H1 (cell line): ENCODE data around the gene ARFRP1. TPM values are rescaled to one million over a fixed set of nuclear protein-coding genes. Genes with fewer than 3 reads are reported as not detected.

ENCODE experiments used
- CTCF ChIA-PET: fragments of 300-600 bp; sonication (Branson Sonifier 250); formaldehyde crosslinking; loops from one replicate; lab custom pipeline; 2021; ENCODE audit not compliant: partially characterized antibody; lab: Charles Lee
- POLR2A ChIA-PET: fragments of 300-600 bp; sonication (Branson Sonifier 250); formaldehyde crosslinking; loops from one replicate; lab custom pipeline; 2021; ENCODE audit warnings: inconsistent platforms; ENCODE audit not compliant: partially characterized antibody; lab: Charles Lee
- DNase-seq, 2 experiments: peaks; one replicate each; pipeline versions ENCODE4 v3.0.0 to v3.0.0-alpha.2; 2010 to 2022; ENCODE audit warnings: low spot score in 2 of 2, low read depth in 1 of 2, mixed read lengths in 1 of 2
- FAIRE-seq: peaks from 2 replicates; lab custom pipeline; 2011; peaks lifted over from hg19 to GRCh38; lab: Jason Lieb, UNC
- H2AFZ ChIP-seq: 2 replicates; pipeline ENCODE4 v1.8.1; 2012; ENCODE audit warnings: low read length, inconsistent platforms
- H2AK5ac ChIP-seq: 2 replicates; pipeline ENCODE4 v1.6.1; 2013; ENCODE audit warnings: low read depth, low read length
- H2BK120ac ChIP-seq: replicated peaks from 2 replicates; pipeline ENCODE3; 2013; ENCODE audit warnings: low read depth, low read length, inconsistent platforms
- H2BK12ac ChIP-seq: 2 replicates; pipeline ENCODE4 v1.6.1; 2013; ENCODE audit warnings: low read depth, low read length
- H2BK15ac ChIP-seq: 2 replicates; pipeline ENCODE4 v1.6.1; 2013; ENCODE audit warnings: low read length
- H2BK20ac ChIP-seq: 2 replicates; pipeline ENCODE4 v1.6.1; 2013; ENCODE audit warnings: low read length
- H2BK5ac ChIP-seq: 2 replicates; pipeline ENCODE4 v1.6.1; 2013; ENCODE audit warnings: low read depth, low read length
- H3K14ac ChIP-seq: 2 replicates; pipeline ENCODE4 v1.6.1; 2013; ENCODE audit warnings: inconsistent platforms; ENCODE audit not compliant: insufficient read length
- H3K18ac ChIP-seq: 2 replicates; pipeline ENCODE4 v1.6.1; 2013; ENCODE audit warnings: low read length; ENCODE audit errors: extremely low read depth
- H3K23ac ChIP-seq: 2 replicates; pipeline ENCODE4 v1.6.1; 2013; ENCODE audit warnings: inconsistent platforms; ENCODE audit not compliant: insufficient read length
- H3K23me2 ChIP-seq: 2 replicates; pipeline ENCODE4 v1.6.1; 2013; ENCODE audit warnings: low read depth, low read length
- H3K27ac ChIP-seq: 2 replicates; pipeline ENCODE4 v1.6.1; 2011; ENCODE audit warnings: low read depth, low read length, inconsistent platforms
- H3K27me3 ChIP-seq, 4 experiments: replicated peaks in 1 of 4; 1 replicate in 1 of 4; 2 replicates in 3 of 4; pipeline versions ENCODE4 v1.6.1 to v1.8.1; 2011 to 2013; ENCODE audit warnings: low read length in 3 of 4, mild to moderate bottlenecking in 3 of 4, inconsistent platforms in 2 of 4, mixed read lengths in 2 of 4, moderate library complexity in 1 of 4; ENCODE audit not compliant: control insufficient read depth in 3 of 4, insufficient read depth in 3 of 4; ENCODE audit errors: extremely low read depth in 1 of 4
- H3K36me3 ChIP-seq, 4 experiments: 2 replicates each; pipeline versions ENCODE4 v1.6.1 to v1.8.1; 2011 to 2013; ENCODE audit warnings: mild to moderate bottlenecking in 4 of 4, low read length in 3 of 4, moderate library complexity in 2 of 4, control low read depth in 1 of 4, inconsistent platforms in 1 of 4; ENCODE audit not compliant: insufficient read depth in 4 of 4, control insufficient read depth in 2 of 4
- H3K4ac ChIP-seq: replicated peaks from 2 replicates; pipeline ENCODE3; 2013; ENCODE audit warnings: low read length, low read depth, mixed read lengths, inconsistent platforms; ENCODE audit not compliant: insufficient read length
- H3K4me1 ChIP-seq, 4 experiments: replicated peaks in 1 of 4; 1 replicate in 1 of 4; 2 replicates in 3 of 4; pipeline versions ENCODE4 v1.6.1 to v1.8.1; 2011 to 2013; ENCODE audit warnings: low read length in 3 of 4, inconsistent platforms in 2 of 4, mixed read lengths in 1 of 4; ENCODE audit not compliant: insufficient read depth in 4 of 4, control insufficient read depth in 3 of 4
- H3K4me2 ChIP-seq, 2 experiments: 2 replicates each; pipeline versions ENCODE4 v1.6.1 to v1.8.1; 2011 to 2013; ENCODE audit warnings: low read depth in 2 of 2, low read length in 2 of 2, control low read depth in 1 of 2, inconsistent platforms in 1 of 2, mild to moderate bottlenecking in 1 of 2; ENCODE audit not compliant: insufficient read depth in 1 of 2
- H3K4me3 ChIP-seq, 4 experiments: fragments of 200-600, 300-600 bp in 1 of 4; sonication (generic), shearing (Covaris generic), sonication (Bioruptor Twin) in 1 of 4; 2 replicates each; pipeline versions ENCODE4 v1.5.1 to v1.8.1; 2011 to 2016; ENCODE audit warnings: low read length in 4 of 4, low read depth in 3 of 4, control low read depth in 2 of 4, inconsistent platforms in 2 of 4, mild to moderate bottlenecking in 2 of 4, mixed read lengths in 1 of 4, moderate library complexity in 1 of 4; ENCODE audit not compliant: insufficient read depth in 2 of 4; ENCODE audit errors: extremely low read depth in 1 of 4
- H3K56ac ChIP-seq: replicated peaks from 2 replicates; pipeline ENCODE3; 2013; ENCODE audit warnings: low read depth, mild to moderate bottlenecking, mixed read lengths, low read length, inconsistent platforms; ENCODE audit not compliant: insufficient read length
- H3K79me1 ChIP-seq: 2 replicates; pipeline ENCODE4 v1.6.1; 2013; ENCODE audit warnings: low read depth, low read length, control low read depth
- H3K79me2 ChIP-seq, 2 experiments: 2 replicates each; pipeline versions ENCODE4 v1.6.1 to v1.8.1; 2012 to 2013; ENCODE audit warnings: low read length in 2 of 2, mild to moderate bottlenecking in 2 of 2, inconsistent platforms in 1 of 2; ENCODE audit not compliant: insufficient read depth in 2 of 2, control insufficient read depth in 1 of 2
- H3K9ac ChIP-seq, 4 experiments: replicated peaks in 1 of 4; 1 replicate in 1 of 4; 2 replicates in 3 of 4; pipeline versions ENCODE4 v1.6.1 to v1.8.1; 2011 to 2013; ENCODE audit warnings: low read depth in 3 of 4, low read length in 3 of 4, control low read depth in 2 of 4, mild to moderate bottlenecking in 2 of 4, moderate library complexity in 2 of 4, inconsistent platforms in 1 of 4; ENCODE audit errors: extremely low read depth in 1 of 4
- H3K9me3 ChIP-seq, 2 experiments: 2 replicates each; pipeline versions ENCODE4 v1.6.1 to v1.8.1; 2012 to 2013; ENCODE audit warnings: mild to moderate bottlenecking in 2 of 2, moderate library complexity in 2 of 2, control low read depth in 1 of 2, inconsistent platforms in 1 of 2, low read depth in 1 of 2, low read length in 1 of 2, mixed read lengths in 1 of 2; ENCODE audit not compliant: insufficient read depth in 2 of 2
- H4K20me1 ChIP-seq, 2 experiments: replicated peaks in 1 of 2; 2 replicates each; pipeline versions ENCODE3 to v1.8.1; 2011 to 2013; ENCODE audit warnings: inconsistent platforms in 2 of 2, low read length in 2 of 2, mild to moderate bottlenecking in 1 of 2; ENCODE audit not compliant: insufficient read depth in 2 of 2, control insufficient read depth in 1 of 2
- H4K5ac ChIP-seq: 2 replicates; pipeline ENCODE4 v1.6.1; 2013; ENCODE audit warnings: low read length, low read depth, mixed read lengths, inconsistent platforms; ENCODE audit not compliant: insufficient read length
- H4K8ac ChIP-seq: 2 replicates; pipeline ENCODE4 v1.8.0; 2013; ENCODE audit warnings: mild to moderate bottlenecking, moderate library complexity, low read length, inconsistent platforms; ENCODE audit not compliant: insufficient read depth; ENCODE audit errors: extremely low read depth
- H4K91ac ChIP-seq: replicated peaks from 2 replicates; pipeline ENCODE3; 2013; ENCODE audit warnings: low read length, mixed read lengths, inconsistent platforms; ENCODE audit not compliant: insufficient read length
- CBX8 ChIP-seq: fragments of 300-800, 300-1000 bp; sonication (generic); IDR thresholded peaks from 2 replicates; pipeline ENCODE4 v1.7.1; 2016; ENCODE audit warnings: low read depth, low read length, borderline replicate concordance
- RAD21 ChIP-seq, 2 experiments: IDR thresholded peaks in 1 of 2; conservative IDR thresholded peaks in 1 of 2; 2 replicates each; pipeline ENCODE4 v1.6.1; 2011; ENCODE audit warnings: low read depth in 2 of 2, low read length in 2 of 2, improper control_type of control experiment in 1 of 2, inconsistent platforms in 1 of 2, mild to moderate bottlenecking in 1 of 2, moderate library complexity in 1 of 2
- RFX5 ChIP-seq: IDR thresholded peaks from 2 replicates; pipeline ENCODE4 v1.6.1; 2011; ENCODE audit warnings: low read depth, low read length, improper control_type of control experiment, borderline replicate concordance
- SIN3A ChIP-seq, 2 experiments: IDR thresholded peaks in 1 of 2; conservative IDR thresholded peaks in 1 of 2; 2 replicates each; pipeline ENCODE4 v1.6.1; 2011 to 2012; ENCODE audit warnings: low read length in 2 of 2, improper control_type of control experiment in 1 of 2, low read depth in 1 of 2, mild to moderate bottlenecking in 1 of 2
- TAF7 ChIP-seq: optimal IDR thresholded peaks from 2 replicates; pipeline ENCODE3; 2011; ENCODE audit warnings: low read depth, mild to moderate bottlenecking, inconsistent platforms, low read length, moderate library complexity, borderline replicate concordance
- WGBS, 2 experiments: shearing (Covaris generic) in 1 of 2; methylation state at CpG; one replicate each; pipeline versions ENCODE4 v1.1.6 to v1.1.7; 2013 to 2015; ENCODE audit warnings: low lambda C conversion rate in 2 of 2, mixed read lengths in 2 of 2, inconsistent platforms in 1 of 2, low coverage in 1 of 2, missing lambda C conversion rate in 1 of 2; ENCODE audit not compliant: insufficient replicate concordance in 2 of 2, insufficient coverage in 1 of 2, insufficient read length in 1 of 2; ENCODE audit errors: extremely low coverage in 1 of 2, missing lambda C conversion rate in 1 of 2; 5-methylcytosine and 5-hydroxymethylcytosine counted together
- polyA plus RNA-seq, 7 experiments: library from polyadenylated mRNA; depleted of rRNA in 3 of 7; stranded (reverse) in 5 of 7; unstranded in 2 of 7; fragments of >200 nt in 5 of 7; fragments of 200-250 nt in 2 of 7; gene quantifications; 1 replicate in 5 of 7; 2 replicates in 1 of 7; 4 replicates in 1 of 7; pipeline versions ENCODE4 v1.2.1 to v1.2.3, GENCODE V29; 2011 to 2013; ENCODE audit warnings: missing spikeins in 2 of 7, mixed read lengths in 2 of 7
- total RNA-seq: library from RNA; stranded (reverse); fragmentation: NEBNext Ultra II Directional; extraction: Animal tissue kit (Norgen Biotek cat#: 25700); gene quantifications from 2 replicates; pipeline ENCODE4 v1.2.1, GENCODE V29; 2021
- TF ChIP-seq, protein P1 (sequence below): IDR thresholded peaks from 2 replicates; pipeline ENCODE4 v1.6.1; 2012; ENCODE audit warnings: low read length, inconsistent platforms
- TF ChIP-seq, protein P2 (sequence below): IDR thresholded peaks from 2 replicates; pipeline ENCODE4 v1.6.1; 2012; ENCODE audit warnings: inconsistent platforms

The ARFRP1 gene
- total and polyA plus RNA-seq, 2 of the 8 experiments (the other 6 are each of a cell fraction or from before 2014, with no cell fraction given) = 12.9 to 22.9 TPM

DNA sequence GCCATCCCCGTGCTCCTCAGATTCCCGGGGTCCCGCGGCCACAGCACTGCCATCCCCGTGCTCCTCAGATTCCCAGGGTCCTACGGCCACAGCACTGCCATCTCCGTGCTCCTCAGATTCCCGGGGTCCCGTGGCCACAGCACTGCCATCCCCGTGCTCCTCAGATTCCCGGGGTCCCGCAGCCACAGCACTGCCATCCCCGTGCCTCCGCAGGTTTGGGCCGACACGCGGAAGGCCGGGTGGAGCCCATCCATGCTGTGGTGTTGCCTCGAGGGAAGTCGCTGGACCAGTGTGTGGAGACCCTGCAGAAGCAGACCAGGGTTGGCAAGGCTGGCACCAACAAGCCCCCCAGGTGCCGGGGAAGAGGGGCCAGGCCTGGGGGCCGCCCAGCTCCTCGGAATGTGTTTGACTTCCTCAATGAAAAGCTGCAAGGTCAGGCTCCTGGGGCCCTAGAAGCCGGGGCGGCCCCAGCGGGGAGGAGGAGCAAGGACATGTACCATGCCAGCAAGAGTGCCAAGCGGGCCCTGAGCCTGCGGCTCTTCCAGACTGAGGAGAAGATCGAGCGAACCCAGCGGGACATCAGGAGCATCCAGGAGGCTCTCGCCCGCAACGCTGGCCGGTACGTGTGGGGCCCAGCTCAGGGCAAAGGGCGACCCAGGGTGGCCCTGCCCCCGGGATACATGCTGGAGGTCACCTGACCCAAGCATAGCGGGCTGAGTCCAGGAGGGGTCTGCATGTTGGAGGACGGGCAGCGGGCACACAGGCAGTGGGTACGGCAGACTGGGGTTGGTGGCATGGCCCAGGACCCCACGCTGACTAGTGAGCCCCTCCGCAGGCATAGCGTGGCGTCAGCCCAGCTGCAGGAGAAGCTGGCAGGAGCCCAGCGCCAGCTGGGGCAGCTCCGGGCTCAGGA lies 27.4 kb upstream of the ARFRP1 start:
- ChIA-PET CTCF (interaction anchor here (0.8 to 2.1 kb wide), 4 partner anchors 27 to 74 kb away, joined by 3 to 5 read pairs (median 3); no protein-coding TSS in a partner anchor), POLR2A (interaction anchor here (0.6 to 2.2 kb wide), 9 partner anchors 10 to 130 kb away, joined by 3 to 14 read pairs (median 4); partner anchors contain the start of genes TNFRSF6B and TPD52L2)
- Histone ChIP-seq H3K79me1 (peaks cover 16% of the 10 kb centered on the region), H3K79me2 (peaks cover 0 to 8% of the 10 kb centered on the region in 2 experiments; a peak in 1 of 4 replicates), H3K4me3 (no peak overlapping the region), H3K4me1 (peaks cover 0 to 12% (median 6%) of the 10 kb centered on the region in 4 experiments; a peak in 6 of 7 replicates), H2BK120ac (no peak overlapping the region), H3K9me3 (peaks cover 0 to 4% of the 10 kb centered on the region in 2 experiments; a peak in 2 of 4 replicates), H3K23me2 (peaks cover 10% of the 10 kb centered on the region), H2AFZ (no peak overlapping the region), H2BK5ac (no peak overlapping the region), H2BK15ac (no peak overlapping the region), H2AK5ac (no peak overlapping the region), H4K8ac (no peak overlapping the region), H3K36me3 (peaks cover 0 to 14% (median 7%) of the 10 kb centered on the region in 4 experiments; a peak in 5 of 8 replicates), H3K23ac (no peak overlapping the region), H3K9ac (no peak overlapping the region), H4K5ac (no peak overlapping the region), H4K20me1 (peaks cover 5 to 46% of the 10 kb centered on the region in 2 experiments), H2BK12ac (no peak overlapping the region), H2BK20ac (no peak overlapping the region), H3K18ac (no peak overlapping the region), H4K91ac (no peak overlapping the region), H3K27me3 (peaks cover 0 to 12% (median 8%) of the 10 kb centered on the region in 4 experiments; a peak in 4 of 7 replicates), H3K4me2 (no peak overlapping the region), H3K4ac (no peak overlapping the region), H3K14ac (no peak overlapping the region), H3K56ac (no peak overlapping the region), H3K27ac (no peak overlapping the region)
- 94% methylated on average over 46 of the region's 48 CpGs; no CpG with 5 or more reads in 1 of the 2 experiments for whole genome bisulfite sequencing, 2 experiments
- FAIRE-seq = no peak
- no peak for DNase-seq
- TF ChIP-seq SIN3A (conservative IDR thresholded peaks at IDR 0.05 in 1 of 2, IDR thresholded peaks at IDR 0.05 in 1 of 2; ENCODE audit: low read depth in 1 of 2, low read length in 2 of 2) (no peak), RAD21 (IDR thresholded peaks at IDR 0.05 in 1 of 2, conservative IDR thresholded peaks at IDR 0.05 in 1 of 2; ENCODE audit: low read depth in 2 of 2, low read length in 2 of 2) (no peak), TAF7 (no peak), CBX8 (no peak), RFX5 (no peak)
- TF ChIP-seq, protein P1, sequence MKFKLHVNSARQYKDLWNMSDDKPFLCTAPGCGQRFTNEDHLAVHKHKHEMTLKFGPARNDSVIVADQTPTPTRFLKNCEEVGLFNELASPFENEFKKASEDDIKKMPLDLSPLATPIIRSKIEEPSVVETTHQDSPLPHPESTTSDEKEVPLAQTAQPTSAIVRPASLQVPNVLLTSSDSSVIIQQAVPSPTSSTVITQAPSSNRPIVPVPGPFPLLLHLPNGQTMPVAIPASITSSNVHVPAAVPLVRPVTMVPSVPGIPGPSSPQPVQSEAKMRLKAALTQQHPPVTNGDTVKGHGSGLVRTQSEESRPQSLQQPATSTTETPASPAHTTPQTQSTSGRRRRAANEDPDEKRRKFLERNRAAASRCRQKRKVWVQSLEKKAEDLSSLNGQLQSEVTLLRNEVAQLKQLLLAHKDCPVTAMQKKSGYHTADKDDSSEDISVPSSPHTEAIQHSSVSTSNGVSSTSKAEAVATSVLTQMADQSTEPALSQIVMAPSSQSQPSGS = no peak
- TF ChIP-seq, protein P2, sequence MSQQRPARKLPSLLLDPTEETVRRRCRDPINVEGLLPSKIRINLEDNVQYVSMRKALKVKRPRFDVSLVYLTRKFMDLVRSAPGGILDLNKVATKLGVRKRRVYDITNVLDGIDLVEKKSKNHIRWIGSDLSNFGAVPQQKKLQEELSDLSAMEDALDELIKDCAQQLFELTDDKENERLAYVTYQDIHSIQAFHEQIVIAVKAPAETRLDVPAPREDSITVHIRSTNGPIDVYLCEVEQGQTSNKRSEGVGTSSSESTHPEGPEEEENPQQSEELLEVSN = no peak
